HepG2 (cell line): ENCODE measurements around the gene MYOF. TPM values are rescaled to one million over a fixed set of nuclear protein-coding genes. Genes with fewer than 3 reads are reported as not detected.

Experiments used
- ATAC-seq: fragments of 200-7000 bp; cut with Tn5 transposase; 3 replicates; pipeline ENCODE4 v1.9.1; 2020; ENCODE audit warnings: mild to moderate bottlenecking, moderate library complexity
- BruUV-seq: library from RNA; stranded (reverse); fragments of 400-500 nt; replicated peaks from 2 replicates; lab custom pipeline; 2021; lab: Mats Ljungman, UMichigan
- CTCF ChIA-PET: fragments of 300-600 bp; formaldehyde crosslinking; extraction: SDS; loops from one replicate; lab custom pipeline; 2021; ENCODE audit warnings: low total read pairs, inconsistent platforms, low intra/inter-chr PET ratio; lab: Yijun Ruan, JAX
- POLR2A ChIA-PET: fragments of 350-600 bp; sonication (Branson Sonifier 250); formaldehyde crosslinking; loops from one replicate; lab custom pipeline; 2020; ENCODE audit warnings: antibody characterized with exemption, inconsistent platforms; lab: Yijun Ruan, JAX
- DNase-seq: peaks from one replicate; pipeline ENCODE4 v3.0.0-alpha.2; 2015; ENCODE audit warnings: low spot score
- FAIRE-seq: peaks from 3 replicates; lab custom pipeline; 2011; peaks lifted over from hg19 to GRCh38; lab: Jason Lieb, UNC
- H2AFZ ChIP-seq: one replicate; pipeline ENCODE4 v1.6.1; 2011; ENCODE audit warnings: low read length, inconsistent platforms
- H3K27ac ChIP-seq: fragments of 300-600 bp; 3 replicates; pipeline ENCODE4 v1.8.0; 2011; ENCODE audit warnings: mixed run types, mild to moderate bottlenecking, mixed read lengths, low read length, inconsistent platforms; ENCODE audit not compliant: insufficient read depth; ENCODE audit errors: extremely low read length
- H3K27me3 ChIP-seq, 2 experiments: fragments of 200-600 bp in 1 of 2; 2 replicates in 1 of 2; 3 replicates in 1 of 2; pipeline versions ENCODE4 v1.6.0 to v1.8.0; 2011; ENCODE audit warnings: low read length in 2 of 2, mild to moderate bottlenecking in 2 of 2, moderate library complexity in 2 of 2, inconsistent platforms in 1 of 2; ENCODE audit not compliant: insufficient read depth in 2 of 2, control insufficient read depth in 1 of 2
- H3K36me3 ChIP-seq, 2 experiments: fragments of 200-600 bp in 1 of 2; replicated peaks in 1 of 2; 2 replicates in 1 of 2; 3 replicates in 1 of 2; pipeline versions ENCODE4 v1.5.1 to v1.8.0; 2011; ENCODE audit warnings: low read length in 2 of 2, inconsistent platforms in 1 of 2; ENCODE audit not compliant: insufficient read depth in 2 of 2, control insufficient read depth in 1 of 2
- H3K4me1 ChIP-seq: 2 replicates; pipeline ENCODE4 v1.5.1; 2012; ENCODE audit warnings: low read length, inconsistent platforms; ENCODE audit not compliant: insufficient read depth
- H3K4me2 ChIP-seq: 2 replicates; pipeline ENCODE4 v1.6.0; 2011; ENCODE audit warnings: low read depth, low read length, inconsistent platforms
- H3K4me3 ChIP-seq, 3 experiments: fragments of 200-600 bp in 1 of 3; sonication (generic), shearing (Covaris generic) in 1 of 3; replicated peaks in 1 of 3; 2 replicates each; pipeline ENCODE4 v1.5.1; 2011 to 2016; ENCODE audit warnings: low read length in 3 of 3, inconsistent platforms in 2 of 3, low read depth in 2 of 3, mild to moderate bottlenecking in 2 of 3, control low read depth in 1 of 3, mixed read lengths in 1 of 3; ENCODE audit not compliant: insufficient read depth in 1 of 3
- H3K79me2 ChIP-seq: one replicate; pipeline ENCODE4 v1.6.1; 2011; ENCODE audit warnings: low read length, inconsistent platforms; ENCODE audit not compliant: insufficient read depth
- H3K9ac ChIP-seq: 2 replicates; pipeline ENCODE4 v1.6.0; 2011; ENCODE audit warnings: mild to moderate bottlenecking, low read depth, low read length, inconsistent platforms; ENCODE audit not compliant: insufficient read depth
- H3K9me3 ChIP-seq: 2 replicates; pipeline ENCODE4 v1.5.1; 2012; ENCODE audit warnings: mild to moderate bottlenecking, low read length
- H4K20me1 ChIP-seq: 2 replicates; pipeline ENCODE4 v1.6.0; 2011; ENCODE audit warnings: inconsistent platforms, mild to moderate bottlenecking, low read length, moderate library complexity; ENCODE audit not compliant: insufficient read depth
- AHDC1 ChIP-seq: sonication (generic); formaldehyde crosslinking; IDR thresholded peaks from 2 replicates; pipeline ENCODE4 v1.5.1; 2020; ENCODE audit warnings: mild to moderate bottlenecking, missing genetic modification reagents, borderline replicate concordance
- CBX2 ChIP-seq, 2 experiments: fragments of 200-600 bp in 1 of 2; sonication (generic); formaldehyde crosslinking in 1 of 2; IDR thresholded peaks; 2 replicates each; pipeline versions ENCODE4 v1.7.0 to v1.8.1; 2018 to 2022; ENCODE audit warnings: low read depth in 2 of 2, low read length in 1 of 2, mild to moderate bottlenecking in 1 of 2, missing genetic modification reagents in 1 of 2
- CERS6 ChIP-seq: sonication (generic); formaldehyde crosslinking; IDR thresholded peaks from 2 replicates; pipeline ENCODE4 v1.5.0; 2020; ENCODE audit warnings: missing genetic modification reagents
- ETV6 ChIP-seq: sonication (generic); formaldehyde crosslinking; conservative IDR thresholded peaks from 2 replicates; pipeline ENCODE4 v1.4.0; 2020; ENCODE audit warnings: missing genetic modification reagents
- HNRNPH1 ChIP-seq: fragments of 200-400 bp; formaldehyde crosslinking; optimal IDR thresholded peaks from 2 replicates; pipeline ENCODE3; 2017; ENCODE audit warnings: mild to moderate bottlenecking, low read depth, low read length
- IKZF4 ChIP-seq: sonication (generic); formaldehyde crosslinking; IDR thresholded peaks from 2 replicates; pipeline ENCODE4 v1.5.1; 2020; ENCODE audit warnings: borderline replicate concordance, mild to moderate bottlenecking, low read depth, missing genetic modification reagents; ENCODE audit errors: not compliant biosample characterization
- SIX1 ChIP-seq: sonication (generic); formaldehyde crosslinking; IDR thresholded peaks from 2 replicates; pipeline ENCODE4 v1.4.0; 2020; ENCODE audit warnings: missing genetic modification reagents, borderline replicate concordance
- SKI ChIP-seq: fragments of 450-650 bp; IDR thresholded peaks from one replicate; pipeline ENCODE4 v1.6.1; 2018; ENCODE audit warnings: mild to moderate bottlenecking; ENCODE audit not compliant: partially characterized antibody
- XRCC5 ChIP-seq: fragments of 200-400 bp; formaldehyde crosslinking; optimal IDR thresholded peaks from 2 replicates; pipeline ENCODE3; 2017; ENCODE audit warnings: mild to moderate bottlenecking, low read length
- ZNF382 ChIP-seq: sonication (generic); formaldehyde crosslinking; IDR thresholded peaks from 2 replicates; pipeline ENCODE4 v1.5.0; 2020; ENCODE audit warnings: missing genetic modification reagents, mild to moderate bottlenecking, borderline replicate concordance
- WGBS: methylation state at CpG from one replicate; pipeline ENCODE4 v1.1.6; 2017; ENCODE audit warnings: low lambda C conversion rate; 5-methylcytosine and 5-hydroxymethylcytosine counted together
- in situ Hi-C: cut with HindIII; loops from 2 replicates; pipeline ENCODE4 v1.10.0; 2017; ENCODE audit warnings: low pct_unique_long_range_greater_than_20kb; ENCODE audit not compliant: extremely low pct_ligation_motif_present
- intact Hi-C: fragments of 100-400 bp; cut with micrococcal nuclease; formaldehyde crosslinking; loops from one replicate; pipeline ENCODE4 v1.10.0; 2022; ENCODE audit not compliant: unreplicated experiment
- polyA plus RNA-seq, 8 experiments: library from polyadenylated mRNA; depleted of rRNA in 3 of 8; stranded (reverse) in 7 of 8; unstranded in 1 of 8; fragments of >200 nt; fragmentation: Illumina TruSeq in 4 of 8; extraction: Trizol in 4 of 8; gene quantifications; 2 replicates each; pipeline versions ENCODE4 v1.2.1 to v1.2.3, GENCODE V29; 2011 to 2016; ENCODE audit warnings: low read depth in 4 of 8, missing spikeins in 1 of 8, mixed read lengths in 1 of 8; ENCODE audit not compliant: insufficient read depth in 1 of 8
- total RNA-seq, 5 experiments: library from RNA; depleted of rRNA; stranded (reverse); fragments of >200 nt; fragmentation: Illumina TruSeq; extraction: Trizol; gene quantifications; 2 replicates each; pipeline ENCODE4 v1.2.3, GENCODE V29; 2016; ENCODE audit warnings: low read depth in 1 of 5

MYOF gene
- total and polyA plus RNA-seq, 2 of the 13 experiments (the other 11 are each of a cell fraction or from before 2014, with no cell fraction given) = 0.18 to 0.42 TPM

- TF ChIP-seq IKZF4 = no peak
Observed at GRCh38 chr10:93485690-93486089, 3.6 kb upstream of the MYOF start (continued).

GRCh38 chr10:93481637-93482144 is 443 bp downstream of the MYOF start:
- ATAC-seq = no peak
- in situ Hi-C loops = loop anchor here (5.0 kb wide), 1 partner anchor 104 kb away; no protein-coding TSS in a partner anchor
- H3K4me3 ChIP-seq = peak overlapping the region in 2 of 3 experiments; percentile 57 to 65; a peak in 5 of 6 replicates

GRCh38 chr10:93478873-93479272 is 3.3 kb downstream of the MYOF start:
- ChIA-PET CTCF (no interaction called here), POLR2A (no interaction called here)
- FAIRE-seq (no peak), DNase-seq (no peak), ATAC-seq (no peak)
- peaks cover 8% of the 10 kb centered on the region; the same call in 1 of the 2 replicates for H3K4me1 ChIP-seq
- no TSS peak for BruUV-seq
- intact Hi-C loops (no loop called here), in situ Hi-C loops (no loop called here)
- H3K4me2 ChIP-seq = no peak overlapping the region
- H3K27me3 ChIP-seq = peaks cover 0 to 19% of the 10 kb centered on the region in 2 experiments; a peak in 2 of 5 replicates
- WGBS = 50% methylated on average over 6 of the region's 6 CpGs
- no peak overlapping the region for H3K9ac ChIP-seq
- H2AFZ ChIP-seq = no peak overlapping the region
- H3K9me3 ChIP-seq = no peaks in the 10 kb centered on the region
- H4K20me1 ChIP-seq = no peaks in the 10 kb centered on the region
- H3K4me3 ChIP-seq = no peak overlapping the region
- no peak overlapping the region for H3K27ac ChIP-seq
- no peaks in the 10 kb centered on the region for H3K79me2 ChIP-seq
- no peaks in the 10 kb centered on the region for H3K36me3 ChIP-seq
- TF ChIP-seq ZNF382 (CRISPR knock-in tag) (no peak), SIX1 (CRISPR knock-in tag) (no peak), SKI (no peak), XRCC5 (no peak), AHDC1 (CRISPR knock-in tag) (no peak), ETV6 (no peak), CERS6 (no peak)

More at GRCh38 chr10:93481637-93482144, 443 bp downstream of the MYOF start:
- Histone ChIP-seq H3K27ac (no peak overlapping the region), H4K20me1 (no peaks in the 10 kb centered on the region), H2AFZ (peak overlapping the region; percentile 57), H3K4me2 (peak overlapping the region; percentile 80), H3K9ac (peak overlapping the region; percentile 31; the same call in 1 of the 2 replicates), H3K27me3 (peaks cover 0 to 19% of the 10 kb centered on the region in 2 experiments; a peak in 3 of 5 replicates), H3K4me1 (peaks cover 8% of the 10 kb centered on the region; the same call in 1 of the 2 replicates), H3K9me3 (no peaks in the 10 kb centered on the region), H3K79me2 (no peaks in the 10 kb centered on the region), H3K36me3 (no peaks in the 10 kb centered on the region)
- peak; percentile 80 for TF ChIP-seq CBX2 (IDR thresholded peaks at IDR 0.05; ENCODE audit: low read depth, low read length)
- TF ChIP-seq CBX2 (CRISPR knock-in tag; IDR thresholded peaks at IDR 0.05; ENCODE audit: low read depth) = no peak
- TF ChIP-seq HNRNPH1 = no peak
- FAIRE-seq (no peak), DNase-seq (no peak)
- no TSS peak for BruUV-seq
- ChIA-PET POLR2A (no interaction called here), CTCF (interaction anchor here (1.2 to 4.5 kb wide), 2 partner anchors 30 to 105 kb away, joined by 5 to 86 read pairs; no protein-coding TSS in a partner anchor)
- 24% methylated on average over 7 of the region's 7 CpGs for WGBS
- intact Hi-C loops = loop anchor here (1.0 to 10.0 kb wide), 3 partner anchors 30 to 105 kb away; no protein-coding TSS in a partner anchor
